Measurements from ENCODE around the gene NMRK1. TPM values are rescaled to one million over a fixed set of nuclear protein-coding genes. Genes with fewer than 3 reads are reported as not detected.

Gene NMRK1
- total RNA-seq, 6 experiments from 2014 or later: 19.6 to 29.9 (median 21.9) TPM

- 80% methylated on average over 4 of the region's 4 CpGs for WGBS (ENCODE audit: insufficient coverage, low coverage, low lambda C conversion rate, missing lambda C conversion rate)
- Histone ChIP-seq H3K9me3 (no peaks in the 10 kb centered on the region), H3K27me3 (no peaks in the 10 kb centered on the region), H3K4me1 (no peaks in the 10 kb centered on the region), H3K36me3 (peaks cover 0 to 20% (median 0%) of the 10 kb centered on the region in 4 donors), H3K27ac (no peak overlapping the region), H3K4me3 (no peak overlapping the region)
- no peak for TF ChIP-seq CTCF (IDR thresholded peaks at IDR 0.05)
- no peak for TF ChIP-seq POLR2A (IDR thresholded peaks at IDR 0.05)
- intact Hi-C loops (cut with DNase I): no loop called here
- DNase-seq (no peak), ATAC-seq (no peak)
These were observed 20.1 kb downstream of the NMRK1 start for GRCh38 chr9:75067894-75068293.

GRCh38 chr9:75065510-75065909 lies 22.4 kb downstream of the NMRK1 start:
- Histone ChIP-seq H3K27me3 (no peaks in the 10 kb centered on the region), H3K4me1 (no peaks in the 10 kb centered on the region), H3K4me3 (no peak overlapping the region), H3K9me3 (no peaks in the 10 kb centered on the region), H3K36me3 (peaks cover 0 to 25% (median 5%) of the 10 kb centered on the region in 4 donors), H3K27ac (no peak overlapping the region)
- no peak for ATAC-seq
- no peak for DNase-seq
- intact Hi-C loops (cut with DNase I): no loop called here
- TF ChIP-seq CTCF (IDR thresholded peaks at IDR 0.05) (no peak), POLR2A (IDR thresholded peaks at IDR 0.05) (no peak)
- 71% methylated on average over 2 of the region's 2 CpGs for WGBS (ENCODE audit: insufficient coverage, low coverage, low lambda C conversion rate, missing lambda C conversion rate)

GRCh38 chr9:75064307-75065025 lies 23.5 kb downstream of the NMRK1 start:
- no peak for TF ChIP-seq POLR2A (IDR thresholded peaks at IDR 0.05)
- no peak for TF ChIP-seq CTCF (IDR thresholded peaks at IDR 0.05)
- DNase-seq: no peak
- H3K36me3 ChIP-seq: peaks cover 0 to 25% (median 5%) of the 10 kb centered on the region in 4 donors
- no peaks in the 10 kb centered on the region for H3K9me3 ChIP-seq
- H3K27ac ChIP-seq: no peak overlapping the region
- WGBS (ENCODE audit: insufficient coverage, low coverage, low lambda C conversion rate, missing lambda C conversion rate): 95% methylated on average over 2 of the region's 2 CpGs
- H3K4me3 ChIP-seq: no peak overlapping the region
- intact Hi-C loops (cut with DNase I): no loop called here
- no peaks in the 10 kb centered on the region for H3K4me1 ChIP-seq
- H3K27me3 ChIP-seq: no peaks in the 10 kb centered on the region
- no peak for ATAC-seq

DNA sequence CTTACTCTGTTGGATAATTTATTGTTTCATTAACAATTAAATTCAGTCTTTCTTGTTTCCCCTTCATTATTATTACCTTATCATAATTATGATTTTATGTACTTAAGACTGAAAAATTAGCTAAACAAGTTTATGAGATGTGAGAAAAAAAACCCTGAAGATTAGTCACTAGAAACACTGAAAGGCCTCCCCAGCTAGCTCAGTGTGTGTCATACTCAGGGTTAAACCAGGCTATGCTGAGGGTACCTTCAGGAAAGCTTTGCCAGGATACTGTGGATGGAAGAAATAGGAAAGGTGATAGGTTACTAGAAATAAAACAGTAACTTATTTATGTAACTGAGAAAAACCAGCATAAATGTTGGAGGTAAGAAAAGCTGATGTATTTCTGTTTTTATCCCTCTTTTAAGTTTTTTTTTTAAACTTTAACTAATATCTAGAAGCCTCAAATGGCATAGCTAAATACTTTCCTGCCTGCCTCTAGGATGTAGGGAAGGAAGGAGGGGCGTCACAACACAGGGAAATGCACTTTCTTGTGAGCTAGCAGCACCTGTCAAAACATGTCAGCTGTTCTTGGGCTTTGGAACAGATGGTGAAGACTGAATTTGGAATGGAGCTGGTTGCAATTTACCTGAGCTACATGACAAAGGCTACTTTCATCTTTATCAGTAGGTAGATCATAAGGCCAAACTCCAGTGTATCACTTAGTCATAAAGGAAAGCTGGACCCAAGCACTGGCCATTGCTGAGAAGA lies 24.2 kb downstream of the NMRK1 start:
- Histone ChIP-seq H3K4me3 (no peak overlapping the region), H3K27ac (no peak overlapping the region), H3K27me3 (no peaks in the 10 kb centered on the region), H3K36me3 (peaks cover 0 to 18% (median 5%) of the 10 kb centered on the region in 4 donors), H3K4me1 (no peaks in the 10 kb centered on the region), H3K9me3 (no peaks in the 10 kb centered on the region)
- DNase-seq (no peak), ATAC-seq (no peak)
- no peak for TF ChIP-seq CTCF (IDR thresholded peaks at IDR 0.05)
- no peak for TF ChIP-seq POLR2A (IDR thresholded peaks at IDR 0.05)
- 90% methylated on average over 1 of the region's 1 CpG for WGBS (ENCODE audit: insufficient coverage, low coverage, low lambda C conversion rate, missing lambda C conversion rate)
- intact Hi-C loops (cut with DNase I): no loop called here
